SK-N-SH treated with all-trans-retinoic acid at 6 μM for 48 hours (cell line): ENCODE results near the gene DUSP12.
A peak's percentile ranks its signal among the peaks of the same experiment; 100 is the strongest.

Source experiments
- ATAC-seq: fragments of 200-7000 bp; cut with Tn5 transposase; 3 replicates; pipeline ENCODE4 v1.9.1; 2020; ENCODE audit warnings: mild to moderate bottlenecking, moderate library complexity
- BACH2 ChIP-seq: fragments of 250-450 bp; sonication (Bioruptor Pico); IDR thresholded peaks from 2 replicates; pipeline ENCODE4 v1.9.0; 2021; ENCODE audit warnings: mild to moderate bottlenecking, borderline replicate concordance
- CSDC2 ChIP-seq: fragments of 250-450 bp; sonication (Bioruptor Pico); IDR thresholded peaks from 2 replicates; pipeline ENCODE4 v1.5.0; 2020; ENCODE audit warnings: mild to moderate bottlenecking, moderate library complexity
- ESRRG ChIP-seq: fragments of 250-450 bp; sonication (Bioruptor Pico); IDR thresholded peaks from 2 replicates; pipeline ENCODE4 v1.6.1; 2021; ENCODE audit warnings: mild to moderate bottlenecking
- GLIS3 ChIP-seq: fragments of 250-450 bp; sonication (Bioruptor Pico); IDR thresholded peaks from 2 replicates; pipeline ENCODE4 v1.5.0; 2020; ENCODE audit warnings: mild to moderate bottlenecking, moderate library complexity
- ISL1 ChIP-seq: fragments of 250-450 bp; sonication (Bioruptor Pico); IDR thresholded peaks from 2 replicates; pipeline ENCODE4 v2.1.2; 2022; ENCODE audit warnings: mild to moderate bottlenecking, moderate library complexity
- OSR1 ChIP-seq: fragments of 250-450 bp; sonication (Bioruptor Pico); IDR thresholded peaks from 2 replicates; pipeline ENCODE4 v1.8.0; 2022; ENCODE audit warnings: moderate library complexity, mild to moderate bottlenecking, inconsistent platforms
- PPARA ChIP-seq: fragments of 250-450 bp; sonication (Bioruptor Pico); IDR thresholded peaks from 2 replicates; pipeline ENCODE4 v1.5.0; 2020; ENCODE audit warnings: mild to moderate bottlenecking, borderline replicate concordance
- TCF4 ChIP-seq: fragments of 250-450 bp; sonication (Bioruptor Pico); IDR thresholded peaks from 2 replicates; pipeline ENCODE4 v1.8.0; 2021; ENCODE audit warnings: mild to moderate bottlenecking, moderate library complexity, borderline replicate concordance
- TOX ChIP-seq: fragments of 250-450 bp; sonication (Bioruptor Pico); IDR thresholded peaks from 2 replicates; pipeline ENCODE4 v1.8.0; 2021; ENCODE audit warnings: mild to moderate bottlenecking, moderate library complexity, borderline replicate concordance
- ZC3H10 ChIP-seq: fragments of 250-450 bp; sonication (Bioruptor Pico); IDR thresholded peaks from 2 replicates; pipeline ENCODE4 v1.5.1; 2021; ENCODE audit warnings: mild to moderate bottlenecking, moderate library complexity
- ZFP3 ChIP-seq: fragments of 250-450 bp; sonication (Bioruptor Pico); IDR thresholded peaks from 2 replicates; pipeline ENCODE4 v1.5.0; 2020; ENCODE audit warnings: mild to moderate bottlenecking, moderate library complexity
- ZFP30 ChIP-seq: fragments of 450-650 bp; formaldehyde crosslinking; IDR thresholded peaks from 2 replicates; pipeline ENCODE4 v1.5.0; 2022; ENCODE audit warnings: mild to moderate bottlenecking, moderate library complexity
- ZNF565 ChIP-seq: fragments of 450-650 bp; formaldehyde crosslinking; conservative IDR thresholded peaks from 2 replicates; pipeline ENCODE4 v1.5.0; 2020; ENCODE audit warnings: low read depth, mild to moderate bottlenecking, moderate library complexity
- ZNF70 ChIP-seq: fragments of 450-650 bp; formaldehyde crosslinking; IDR thresholded peaks from 2 replicates; pipeline ENCODE4 v1.5.0; 2020; ENCODE audit warnings: mild to moderate bottlenecking, moderate library complexity
- ZNF8 ChIP-seq: fragments of 450-650 bp; formaldehyde crosslinking; IDR thresholded peaks from 2 replicates; pipeline ENCODE4 v1.5.0; 2020; ENCODE audit warnings: mild to moderate bottlenecking, moderate library complexity
- TF ChIP-seq, protein P1 (sequence below): fragments of 250-450 bp; sonication (Bioruptor Pico); IDR thresholded peaks from 2 replicates; pipeline ENCODE4 v1.5.1; 2020; ENCODE audit warnings: low read depth, mild to moderate bottlenecking, moderate library complexity
- TF ChIP-seq, protein P2 (sequence below): fragments of 250-450 bp; sonication (Bioruptor Pico); IDR thresholded peaks from 2 replicates; pipeline ENCODE4 v1.8.0; 2021; ENCODE audit warnings: low read depth, mild to moderate bottlenecking, moderate library complexity, borderline replicate concordance
- TF ChIP-seq, protein P3 (sequence below): fragments of 250-450 bp; sonication (Bioruptor Pico); IDR thresholded peaks from 2 replicates; pipeline ENCODE4 v1.8.0; 2020; ENCODE audit warnings: mild to moderate bottlenecking, moderate library complexity, borderline replicate concordance
- TF ChIP-seq, protein P4 (sequence below): fragments of 250-450 bp; sonication (Bioruptor Pico); IDR thresholded peaks from 2 replicates; pipeline ENCODE4 v1.5.0; 2020; ENCODE audit warnings: mild to moderate bottlenecking, moderate library complexity
- TF ChIP-seq, protein P5 (sequence below): fragments of 250-450 bp; sonication (Bioruptor Pico); IDR thresholded peaks from 2 replicates; pipeline ENCODE4 v1.5.1; 2021; ENCODE audit warnings: mild to moderate bottlenecking, moderate library complexity

Gene DUSP12

DNA sequence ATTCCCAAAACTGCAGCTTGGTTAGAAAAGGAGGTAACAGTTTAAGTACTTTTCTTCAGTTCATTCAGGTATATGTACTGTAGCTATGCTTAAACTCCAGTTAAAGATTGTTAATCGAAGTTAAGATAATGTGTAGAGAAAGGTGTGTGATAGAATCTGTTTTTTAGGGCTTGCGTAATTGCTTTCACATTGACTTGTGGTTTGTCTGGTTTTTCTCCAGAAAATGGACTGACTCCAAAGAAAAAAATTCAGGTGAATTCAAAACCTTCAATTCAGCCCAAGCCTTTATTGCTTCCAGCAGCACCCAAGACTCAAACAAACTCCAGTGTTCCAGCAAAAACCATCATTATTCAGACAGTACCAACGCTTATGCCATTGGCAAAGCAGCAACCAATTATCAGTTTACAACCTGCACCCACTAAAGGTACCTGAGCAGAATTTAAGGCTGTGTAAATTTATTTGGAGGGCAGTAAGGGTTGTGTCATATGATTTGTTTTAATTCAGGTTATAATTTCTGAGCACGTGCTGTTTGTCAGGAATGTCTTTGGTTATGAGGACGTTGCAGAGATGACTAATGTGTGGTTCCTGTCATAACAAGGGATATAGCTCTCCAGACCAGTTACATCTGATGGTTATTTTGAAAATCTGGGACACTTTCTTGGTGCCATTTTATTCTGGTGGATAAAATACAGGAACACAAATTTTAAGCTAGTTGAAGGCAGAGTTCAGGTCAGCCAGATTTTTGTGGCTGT is 42.5 kb downstream of the DUSP12 start:
- TF ChIP-seq, protein P1, sequence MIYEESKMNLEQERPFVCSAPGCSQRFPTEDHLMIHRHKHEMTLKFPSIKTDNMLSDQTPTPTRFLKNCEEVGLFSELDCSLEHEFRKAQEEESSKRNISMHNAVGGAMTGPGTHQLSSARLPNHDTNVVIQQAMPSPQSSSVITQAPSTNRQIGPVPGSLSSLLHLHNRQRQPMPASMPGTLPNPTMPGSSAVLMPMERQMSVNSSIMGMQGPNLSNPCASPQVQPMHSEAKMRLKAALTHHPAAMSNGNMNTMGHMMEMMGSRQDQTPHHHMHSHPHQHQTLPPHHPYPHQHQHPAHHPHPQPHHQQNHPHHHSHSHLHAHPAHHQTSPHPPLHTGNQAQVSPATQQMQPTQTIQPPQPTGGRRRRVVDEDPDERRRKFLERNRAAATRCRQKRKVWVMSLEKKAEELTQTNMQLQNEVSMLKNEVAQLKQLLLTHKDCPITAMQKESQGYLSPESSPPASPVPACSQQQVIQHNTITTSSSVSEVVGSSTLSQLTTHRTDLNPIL (CRISPR knock-in tag), result no peak
- TF ChIP-seq, protein P2, sequence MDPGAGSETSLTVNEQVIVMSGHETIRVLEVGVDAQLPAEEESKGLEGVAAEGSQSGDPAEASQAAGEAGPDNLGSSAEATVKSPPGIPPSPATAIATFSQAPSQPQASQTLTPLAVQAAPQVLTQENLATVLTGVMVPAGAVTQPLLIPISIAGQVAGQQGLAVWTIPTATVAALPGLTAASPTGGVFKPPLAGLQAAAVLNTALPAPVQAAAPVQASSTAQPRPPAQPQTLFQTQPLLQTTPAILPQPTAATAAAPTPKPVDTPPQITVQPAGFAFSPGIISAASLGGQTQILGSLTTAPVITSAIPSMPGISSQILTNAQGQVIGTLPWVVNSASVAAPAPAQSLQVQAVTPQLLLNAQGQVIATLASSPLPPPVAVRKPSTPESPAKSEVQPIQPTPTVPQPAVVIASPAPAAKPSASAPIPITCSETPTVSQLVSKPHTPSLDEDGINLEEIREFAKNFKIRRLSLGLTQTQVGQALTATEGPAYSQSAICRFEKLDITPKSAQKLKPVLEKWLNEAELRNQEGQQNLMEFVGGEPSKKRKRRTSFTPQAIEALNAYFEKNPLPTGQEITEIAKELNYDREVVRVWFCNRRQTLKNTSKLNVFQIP (CRISPR knock-in tag), result no peak
- TF ChIP-seq CSDC2 (CRISPR knock-in tag), result no peak
- no peak for TF ChIP-seq PPARA
- TF ChIP-seq, protein P3, sequence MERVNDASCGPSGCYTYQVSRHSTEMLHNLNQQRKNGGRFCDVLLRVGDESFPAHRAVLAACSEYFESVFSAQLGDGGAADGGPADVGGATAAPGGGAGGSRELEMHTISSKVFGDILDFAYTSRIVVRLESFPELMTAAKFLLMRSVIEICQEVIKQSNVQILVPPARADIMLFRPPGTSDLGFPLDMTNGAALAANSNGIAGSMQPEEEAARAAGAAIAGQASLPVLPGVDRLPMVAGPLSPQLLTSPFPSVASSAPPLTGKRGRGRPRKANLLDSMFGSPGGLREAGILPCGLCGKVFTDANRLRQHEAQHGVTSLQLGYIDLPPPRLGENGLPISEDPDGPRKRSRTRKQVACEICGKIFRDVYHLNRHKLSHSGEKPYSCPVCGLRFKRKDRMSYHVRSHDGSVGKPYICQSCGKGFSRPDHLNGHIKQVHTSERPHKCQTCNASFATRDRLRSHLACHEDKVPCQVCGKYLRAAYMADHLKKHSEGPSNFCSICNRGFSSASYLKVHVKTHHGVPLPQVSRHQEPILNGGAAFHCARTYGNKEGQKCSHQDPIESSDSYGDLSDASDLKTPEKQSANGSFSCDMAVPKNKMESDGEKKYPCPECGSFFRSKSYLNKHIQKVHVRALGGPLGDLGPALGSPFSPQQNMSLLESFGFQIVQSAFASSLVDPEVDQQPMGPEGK, result no peak
- TF ChIP-seq ZNF70 (CRISPR knock-in tag), result no peak
- TF ChIP-seq, protein P4, sequence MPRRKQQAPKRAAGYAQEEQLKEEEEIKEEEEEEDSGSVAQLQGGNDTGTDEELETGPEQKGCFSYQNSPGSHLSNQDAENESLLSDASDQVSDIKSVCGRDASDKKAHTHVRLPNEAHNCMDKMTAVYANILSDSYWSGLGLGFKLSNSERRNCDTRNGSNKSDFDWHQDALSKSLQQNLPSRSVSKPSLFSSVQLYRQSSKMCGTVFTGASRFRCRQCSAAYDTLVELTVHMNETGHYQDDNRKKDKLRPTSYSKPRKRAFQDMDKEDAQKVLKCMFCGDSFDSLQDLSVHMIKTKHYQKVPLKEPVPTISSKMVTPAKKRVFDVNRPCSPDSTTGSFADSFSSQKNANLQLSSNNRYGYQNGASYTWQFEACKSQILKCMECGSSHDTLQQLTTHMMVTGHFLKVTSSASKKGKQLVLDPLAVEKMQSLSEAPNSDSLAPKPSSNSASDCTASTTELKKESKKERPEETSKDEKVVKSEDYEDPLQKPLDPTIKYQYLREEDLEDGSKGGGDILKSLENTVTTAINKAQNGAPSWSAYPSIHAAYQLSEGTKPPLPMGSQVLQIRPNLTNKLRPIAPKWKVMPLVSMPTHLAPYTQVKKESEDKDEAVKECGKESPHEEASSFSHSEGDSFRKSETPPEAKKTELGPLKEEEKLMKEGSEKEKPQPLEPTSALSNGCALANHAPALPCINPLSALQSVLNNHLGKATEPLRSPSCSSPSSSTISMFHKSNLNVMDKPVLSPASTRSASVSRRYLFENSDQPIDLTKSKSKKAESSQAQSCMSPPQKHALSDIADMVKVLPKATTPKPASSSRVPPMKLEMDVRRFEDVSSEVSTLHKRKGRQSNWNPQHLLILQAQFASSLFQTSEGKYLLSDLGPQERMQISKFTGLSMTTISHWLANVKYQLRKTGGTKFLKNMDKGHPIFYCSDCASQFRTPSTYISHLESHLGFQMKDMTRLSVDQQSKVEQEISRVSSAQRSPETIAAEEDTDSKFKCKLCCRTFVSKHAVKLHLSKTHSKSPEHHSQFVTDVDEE, result no peak
- no peak for TF ChIP-seq ZFP3
- no peak for TF ChIP-seq ZNF8 (CRISPR knock-in tag)
- no peak for TF ChIP-seq GLIS3 (CRISPR knock-in tag)
- TF ChIP-seq TCF4 (CRISPR knock-in tag), result no peak
- TF ChIP-seq ZC3H10 (CRISPR knock-in tag), result no peak
- no peak for TF ChIP-seq ZFP30 (CRISPR knock-in tag)
- TF ChIP-seq ZNF565, result no peak
- TF ChIP-seq, all 23 proteins: peak for 0

DNA sequence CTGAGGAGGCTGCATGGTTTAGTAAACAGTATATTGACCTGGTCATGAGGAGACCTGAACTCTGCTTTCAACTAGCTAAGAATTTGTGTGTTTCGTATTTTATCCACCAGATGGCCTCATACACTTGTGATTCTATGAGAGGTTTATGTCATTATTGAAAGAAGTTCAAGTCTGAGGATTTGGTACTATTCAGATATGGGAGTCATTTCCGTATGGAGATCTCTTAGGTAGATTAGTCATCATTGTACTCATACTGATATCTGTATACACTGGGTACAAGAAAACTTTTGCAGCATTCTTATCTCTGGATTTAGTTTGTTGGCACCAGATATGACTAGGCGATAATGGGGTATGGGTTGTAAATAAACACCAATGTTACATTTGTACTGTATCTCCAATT is 43.2 kb downstream of the DUSP12 start:
- ATAC-seq, result peak; percentile 96
- TF ChIP-seq BACH2 (CRISPR knock-in tag), result no peak
- TF ChIP-seq, protein P2 (CRISPR knock-in tag), result no peak
- TF ChIP-seq ZNF8 (CRISPR knock-in tag), result no peak
- TF ChIP-seq OSR1 (CRISPR knock-in tag), result no peak
- TF ChIP-seq ZNF70 (CRISPR knock-in tag), result no peak
- no peak for TF ChIP-seq ZFP3
- TF ChIP-seq GLIS3 (CRISPR knock-in tag), result no peak
- no peak for TF ChIP-seq CSDC2 (CRISPR knock-in tag)
- no peak for TF ChIP-seq TCF4 (CRISPR knock-in tag)
- TF ChIP-seq ESRRG (CRISPR knock-in tag), result no peak
- TF ChIP-seq, protein P4, result no peak
- no peak for TF ChIP-seq ZFP30 (CRISPR knock-in tag)
- TF ChIP-seq, protein P3, result no peak
- no peak for TF ChIP-seq TOX (CRISPR knock-in tag)
- TF ChIP-seq ZC3H10 (CRISPR knock-in tag), result no peak
- TF ChIP-seq, protein P5, sequence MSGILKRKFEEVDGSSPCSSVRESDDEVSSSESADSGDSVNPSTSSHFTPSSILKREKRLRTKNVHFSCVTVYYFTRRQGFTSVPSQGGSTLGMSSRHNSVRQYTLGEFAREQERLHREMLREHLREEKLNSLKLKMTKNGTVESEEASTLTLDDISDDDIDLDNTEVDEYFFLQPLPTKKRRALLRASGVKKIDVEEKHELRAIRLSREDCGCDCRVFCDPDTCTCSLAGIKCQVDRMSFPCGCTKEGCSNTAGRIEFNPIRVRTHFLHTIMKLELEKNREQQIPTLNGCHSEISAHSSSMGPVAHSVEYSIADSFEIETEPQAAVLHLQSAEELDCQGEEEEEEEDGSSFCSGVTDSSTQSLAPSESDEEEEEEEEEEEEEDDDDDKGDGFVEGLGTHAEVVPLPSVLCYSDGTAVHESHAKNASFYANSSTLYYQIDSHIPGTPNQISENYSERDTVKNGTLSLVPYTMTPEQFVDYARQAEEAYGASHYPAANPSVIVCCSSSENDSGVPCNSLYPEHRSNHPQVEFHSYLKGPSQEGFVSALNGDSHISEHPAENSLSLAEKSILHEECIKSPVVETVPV (CRISPR knock-in tag), result no peak
- no peak for TF ChIP-seq ISL1 (CRISPR knock-in tag)

More for the DNA sequence above, 42.5 kb downstream of the DUSP12 start:
- ATAC-seq, result peak; percentile 57
